ENCODE data around the gene RNH1.

GRCh38 chr11:494761-495536 is 12.1 kb downstream of the RNH1 start:
- TF ChIP-seq CTCF (IDR thresholded peaks at IDR 0.05) (no peak), POLR2A (IDR thresholded peaks at IDR 0.05) (no peak)

Measured in thyroid gland (tissue), 4 donors.